GM12801 (cell line): Measurements from ENCODE around the gene ITGAV.

Source experiments
- CTCF ChIP-seq: IDR thresholded peaks from one replicate; pipeline ENCODE4 v1.5.1; 2011; ENCODE audit warnings: control low read depth; ENCODE audit not compliant: insufficient read length; ENCODE audit errors: extremely low read depth

ITGAV gene

GRCh38 chr2:186592137-186592875, 2.5 kb downstream of the ITGAV start:
- no peak for TF ChIP-seq CTCF

GRCh38 chr2:186593523-186593922, 3.7 kb downstream of the ITGAV start:
- TF ChIP-seq CTCF, result no peak

GRCh38 chr2:186594001-186594722, 4.3 kb downstream of the ITGAV start:
- TF ChIP-seq CTCF, result no peak

GRCh38 chr2:186595219-186595618, 5.4 kb downstream of the ITGAV start:
- no peak for TF ChIP-seq CTCF

GRCh38 chr2:186599186-186599778, 9.4 kb downstream of the ITGAV start:
- TF ChIP-seq CTCF, result no peak

- no peak for TF ChIP-seq CTCF
Observed at GRCh38 chr2:186603286-186603685, 13.4 kb downstream of the ITGAV start.

GRCh38 chr2:186605041-186605440, 15.2 kb downstream of the ITGAV start:
- no peak for TF ChIP-seq CTCF
